Activated B cell treated with CpG ODN at 0.5 μM for 24 hours (primary cell): ENCODE measurements around the gene ZC3H12C. TPM values are rescaled to one million over a fixed set of nuclear protein-coding genes. Genes with fewer than 3 reads are reported as not detected.
"Not testable (repeated sequence)": the region's sequence is repeated elsewhere in the genome, so short reads cannot be mapped to it uniquely, and the experiment has no call there.

ENCODE experiments used
- ATAC-seq: fragments of 200-7000 bp; cut with Tn5 transposase; one replicate; pipeline ENCODE4 v1.10.0; 2021; ENCODE audit warnings: low read depth, mild to moderate bottlenecking, moderate library complexity
- CTCF ChIA-PET: fragments of 350-600 bp; sonication (Branson Sonifier 250); formaldehyde crosslinking; loops from one replicate; lab custom pipeline; 2021; ENCODE audit warnings: antibody characterized with exemption; lab: Charles Lee
- POLR2A ChIA-PET: fragments of 350-600 bp; sonication (Branson Sonifier 250); formaldehyde crosslinking; loops from one replicate; lab custom pipeline; 2021; ENCODE audit warnings: antibody characterized with exemption; lab: Charles Lee
- DNase-seq: peaks from one replicate; pipeline ENCODE4 v3.0.0; 2022
- H3K27ac Mint-ChIP-seq: one replicate; pipeline ENCODE4 v1.8.0; 2020; ENCODE audit warnings: mixed read lengths
- H3K27me3 Mint-ChIP-seq: one replicate; pipeline ENCODE4 v1.8.0; 2021; ENCODE audit warnings: mixed read lengths
- H3K36me3 Mint-ChIP-seq: one replicate; pipeline ENCODE4 v1.8.0; 2021; ENCODE audit warnings: low read depth, mixed read lengths
- H3K4me1 Mint-ChIP-seq: one replicate; pipeline ENCODE4 v1.8.0; 2021; ENCODE audit warnings: mixed read lengths
- H3K4me3 Mint-ChIP-seq: one replicate; pipeline ENCODE4 v1.8.0; 2020; ENCODE audit warnings: mild to moderate bottlenecking, mixed read lengths
- H3K9me3 Mint-ChIP-seq: one replicate; pipeline ENCODE4 v1.8.0; 2020; ENCODE audit warnings: mixed read lengths
- intact Hi-C: fragments of 100-400 bp; cut with micrococcal nuclease; formaldehyde crosslinking; loops from one replicate; pipeline ENCODE4 v1.15.1; 2024
- total RNA-seq: library from RNA; stranded (reverse); gene quantifications from 2 replicates; pipeline ENCODE4 v1.2.3, GENCODE V29; 2022
- TF ChIP-seq, protein P1 (sequence below): fragments of 200-600 bp; IDR thresholded peaks from one replicate; pipeline ENCODE4 v1.8.0; 2022; ENCODE audit warnings: antibody characterized with exemption, mild to moderate bottlenecking

The ZC3H12C gene
- total RNA-seq, 1 donor from 2014 or later = 0.95 TPM

DNA sequence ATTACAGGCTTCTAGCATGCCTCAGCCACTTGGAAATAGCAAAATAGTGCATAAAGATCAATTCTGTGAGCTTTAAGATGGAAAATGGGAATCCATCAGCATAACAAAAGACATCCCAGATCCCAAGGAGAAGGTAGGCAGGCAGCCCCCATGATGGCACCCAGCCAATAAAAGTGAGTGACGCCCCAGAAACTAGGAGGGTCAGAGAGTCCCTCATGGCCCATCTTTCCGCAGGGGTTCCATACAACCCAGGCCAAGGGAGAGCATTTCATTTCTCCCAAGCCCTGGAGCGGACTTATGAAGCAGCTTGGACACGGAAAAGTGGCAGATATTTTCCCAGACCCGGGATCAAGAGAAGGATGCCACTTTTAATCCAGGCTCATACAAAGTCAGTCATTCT lies 93.3 kb downstream of the ZC3H12C start:
- DNase-seq (no peak), ATAC-seq (no peak)
- intact Hi-C loops = no loop called here
- Mint-ChIP-seq H3K27me3 (peaks cover 34% of the 10 kb centered on the region), H3K27ac (no peak overlapping the region), H3K4me3 (no peak overlapping the region), H3K4me1 (no peaks in the 10 kb centered on the region), H3K36me3 (no peaks in the 10 kb centered on the region), H3K9me3 (peaks cover 2% of the 10 kb centered on the region)
- POLR2A ChIA-PET = no interaction called here
- CTCF ChIA-PET = no interaction called here
- TF ChIP-seq, protein P1, sequence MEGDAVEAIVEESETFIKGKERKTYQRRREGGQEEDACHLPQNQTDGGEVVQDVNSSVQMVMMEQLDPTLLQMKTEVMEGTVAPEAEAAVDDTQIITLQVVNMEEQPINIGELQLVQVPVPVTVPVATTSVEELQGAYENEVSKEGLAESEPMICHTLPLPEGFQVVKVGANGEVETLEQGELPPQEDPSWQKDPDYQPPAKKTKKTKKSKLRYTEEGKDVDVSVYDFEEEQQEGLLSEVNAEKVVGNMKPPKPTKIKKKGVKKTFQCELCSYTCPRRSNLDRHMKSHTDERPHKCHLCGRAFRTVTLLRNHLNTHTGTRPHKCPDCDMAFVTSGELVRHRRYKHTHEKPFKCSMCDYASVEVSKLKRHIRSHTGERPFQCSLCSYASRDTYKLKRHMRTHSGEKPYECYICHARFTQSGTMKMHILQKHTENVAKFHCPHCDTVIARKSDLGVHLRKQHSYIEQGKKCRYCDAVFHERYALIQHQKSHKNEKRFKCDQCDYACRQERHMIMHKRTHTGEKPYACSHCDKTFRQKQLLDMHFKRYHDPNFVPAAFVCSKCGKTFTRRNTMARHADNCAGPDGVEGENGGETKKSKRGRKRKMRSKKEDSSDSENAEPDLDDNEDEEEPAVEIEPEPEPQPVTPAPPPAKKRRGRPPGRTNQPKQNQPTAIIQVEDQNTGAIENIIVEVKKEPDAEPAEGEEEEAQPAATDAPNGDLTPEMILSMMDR = no peak

DNA sequence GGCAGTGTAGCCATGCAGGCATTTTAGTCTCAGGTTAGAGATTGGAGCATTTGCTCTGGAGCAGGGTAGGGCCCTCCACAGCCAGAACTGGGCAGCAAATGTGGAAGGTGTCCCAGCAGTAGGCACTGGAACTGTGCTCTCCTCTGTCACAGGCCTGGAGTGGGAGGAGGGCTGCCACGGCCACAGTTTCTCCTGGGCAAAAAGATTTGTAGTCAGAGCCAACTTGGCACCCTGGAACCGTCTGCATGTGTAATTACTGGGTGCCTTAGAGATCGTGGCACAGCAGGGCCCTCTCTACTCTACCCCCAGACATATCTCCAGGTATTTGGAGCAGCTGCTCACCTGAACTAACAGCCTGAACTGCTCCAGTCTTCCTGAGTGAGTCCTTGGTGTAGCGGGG lies 93.7 kb downstream of the ZC3H12C start:
- peaks cover 34% of the 10 kb centered on the region for H3K27me3 Mint-ChIP-seq
- DNase-seq (no peak), ATAC-seq (no peak)
- TF ChIP-seq, protein P1 = no peak
- H3K27ac Mint-ChIP-seq = no peak overlapping the region
- no peaks in the 10 kb centered on the region for H3K36me3 Mint-ChIP-seq
- CTCF ChIA-PET = no interaction called here
- intact Hi-C loops = no loop called here
- peaks cover 3% of the 10 kb centered on the region for H3K9me3 Mint-ChIP-seq
- POLR2A ChIA-PET = no interaction called here
- H3K4me1 Mint-ChIP-seq = no peaks in the 10 kb centered on the region
- H3K4me3 Mint-ChIP-seq = no peak overlapping the region

DNA sequence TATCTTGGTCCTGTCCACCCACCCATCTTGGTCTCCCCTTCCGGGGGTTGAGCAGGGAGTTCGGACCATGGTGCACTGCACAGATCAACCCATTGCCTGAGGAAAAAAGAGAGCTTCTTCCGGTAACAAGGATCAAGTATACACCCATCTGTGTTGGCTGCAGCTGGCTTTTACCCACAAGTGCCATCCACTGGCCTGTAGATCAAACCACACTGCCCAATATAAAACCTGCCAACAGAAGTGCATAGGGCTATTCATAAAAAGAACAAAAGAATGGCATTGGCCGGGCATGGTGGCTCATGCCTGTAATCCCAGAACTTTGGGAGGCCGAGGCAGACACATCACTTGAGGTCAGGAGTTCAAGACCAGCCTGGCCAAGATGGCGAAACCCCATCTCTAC lies 94.5 kb downstream of the ZC3H12C start:
- H3K4me1 Mint-ChIP-seq = peaks cover 6% of the 10 kb centered on the region
- ChIA-PET POLR2A (no interaction called here), CTCF (interaction anchor here (1.1 kb wide), 1 partner anchor 14 kb away, joined by 4 read pairs; no protein-coding TSS in a partner anchor)
- ATAC-seq (no peak), DNase-seq (no peak)
- H3K36me3 Mint-ChIP-seq = no peaks in the 10 kb centered on the region
- intact Hi-C loops = no loop called here
- TF ChIP-seq, protein P1 = no peak
- H3K27me3 Mint-ChIP-seq = peaks cover 32% of the 10 kb centered on the region
- no peak overlapping the region for H3K27ac Mint-ChIP-seq
- peaks cover 8% of the 10 kb centered on the region for H3K9me3 Mint-ChIP-seq
- no peak overlapping the region for H3K4me3 Mint-ChIP-seq

DNA sequence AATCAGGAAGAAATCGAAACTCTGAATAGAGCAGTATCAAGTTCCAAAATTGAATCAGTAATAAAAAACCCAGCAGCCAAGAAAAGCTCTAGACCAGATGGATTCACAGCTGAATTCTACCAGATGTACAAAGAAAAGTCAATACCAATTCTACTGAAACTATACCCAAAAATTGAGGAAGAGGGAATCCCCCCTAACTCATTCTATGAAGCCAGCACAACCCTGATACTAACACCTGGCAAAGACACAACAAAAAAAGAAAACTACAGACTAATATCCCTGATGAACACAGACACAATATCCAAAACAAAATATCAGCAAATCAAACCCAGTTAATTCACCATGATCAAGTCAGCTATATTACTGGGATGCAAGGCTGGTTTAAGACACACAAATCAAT lies 97.7 kb downstream of the ZC3H12C start:
- H3K4me1 Mint-ChIP-seq = peaks cover 11% of the 10 kb centered on the region
- POLR2A ChIA-PET = no interaction called here
- CTCF ChIA-PET = no interaction called here
- peaks cover 13% of the 10 kb centered on the region for H3K9me3 Mint-ChIP-seq
- intact Hi-C loops = loop anchor here (5.0 kb wide), 1 partner anchor 164 kb away; no protein-coding TSS in a partner anchor
- ATAC-seq (no peak), DNase-seq (no peak)
- TF ChIP-seq, protein P1 = no peak
- peaks cover 34% of the 10 kb centered on the region for H3K27me3 Mint-ChIP-seq
- H3K4me3 Mint-ChIP-seq = no peak overlapping the region
- no peaks in the 10 kb centered on the region for H3K36me3 Mint-ChIP-seq
- no peak overlapping the region for H3K27ac Mint-ChIP-seq

DNA sequence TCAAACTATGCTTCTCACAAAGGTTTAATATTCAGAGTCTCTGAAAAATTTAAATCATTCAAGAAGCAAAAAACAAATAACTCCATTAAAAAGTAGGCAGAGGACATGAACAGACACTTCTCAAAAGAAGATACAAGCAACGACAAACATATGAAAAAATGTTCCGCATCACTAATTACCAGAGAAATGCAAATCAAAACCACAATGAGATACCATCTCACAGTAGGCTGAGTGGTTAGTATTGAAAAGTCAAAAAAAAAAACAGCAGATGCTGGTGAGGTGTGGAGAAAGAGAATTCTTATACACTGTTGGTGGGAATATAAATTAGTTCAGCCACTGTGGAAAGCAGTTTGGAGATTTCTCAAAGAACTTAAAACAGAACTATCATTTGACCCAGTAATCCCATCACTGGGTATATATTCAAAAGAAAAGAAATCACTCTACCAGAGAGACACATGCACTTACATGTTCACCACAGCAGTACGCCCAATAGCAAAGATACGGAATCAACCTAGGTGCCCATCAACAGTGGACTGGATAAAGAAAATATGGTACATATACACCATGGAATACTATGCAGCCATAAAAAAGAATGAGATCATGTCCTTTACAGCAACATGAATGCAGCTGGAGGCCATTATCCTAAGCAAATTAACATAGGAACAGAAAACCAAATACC lies 99.6 kb downstream of the ZC3H12C start:
- H3K27me3 Mint-ChIP-seq = peaks cover 33% of the 10 kb centered on the region
- H3K27ac Mint-ChIP-seq, H3K36me3 Mint-ChIP-seq, POLR2A ChIA-PET, H3K4me3 Mint-ChIP-seq, CTCF ChIA-PET, DNase-seq: not testable (repeated sequence)
- peak; percentile 60 for ATAC-seq
- intact Hi-C loops = loop anchor here (5.0 kb wide), 1 partner anchor 165 kb away; no protein-coding TSS in a partner anchor
- H3K9me3 Mint-ChIP-seq = peaks cover 13% of the 10 kb centered on the region
- peaks cover 11% of the 10 kb centered on the region for H3K4me1 Mint-ChIP-seq

DNA sequence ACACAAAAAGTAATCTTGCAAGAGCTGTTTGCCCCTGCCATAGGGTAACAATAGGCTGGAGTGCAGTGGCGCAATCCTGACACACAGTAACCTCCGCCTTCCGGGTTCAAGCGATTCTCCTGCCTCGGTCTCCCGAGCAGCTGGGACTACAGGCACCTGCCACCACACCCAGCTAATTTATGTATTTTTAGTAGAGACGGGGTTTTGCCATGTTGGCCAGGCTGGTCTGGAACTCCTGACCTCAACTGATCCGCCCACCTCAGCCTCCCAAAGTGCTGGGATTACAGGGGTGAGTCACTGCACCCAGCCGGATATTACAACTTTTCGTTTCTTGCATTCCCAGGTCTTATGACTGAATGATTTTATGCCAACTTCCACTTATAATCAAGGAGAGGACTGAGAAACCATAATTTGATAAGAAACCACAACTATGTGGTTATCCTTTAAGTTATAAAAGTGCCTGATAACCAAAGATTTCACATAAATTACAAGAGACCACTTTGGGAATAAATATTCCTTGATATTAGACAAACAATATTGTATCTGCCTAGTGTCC lies 101.1 kb downstream of the ZC3H12C start:
- H3K36me3 Mint-ChIP-seq, H3K4me3 Mint-ChIP-seq, DNase-seq, CTCF ChIA-PET, POLR2A ChIA-PET, H3K27ac Mint-ChIP-seq, ATAC-seq: not testable (repeated sequence)
- intact Hi-C loops = loop anchor here (5.0 kb wide), 1 partner anchor 167 kb away; no protein-coding TSS in a partner anchor
- Mint-ChIP-seq H3K4me1 (peaks cover 11% of the 10 kb centered on the region), H3K9me3 (peaks cover 13% of the 10 kb centered on the region), H3K27me3 (peaks cover 26% of the 10 kb centered on the region)
